Measurements from ENCODE around the gene SLC6A18.

The SLC6A18 gene

DNA sequence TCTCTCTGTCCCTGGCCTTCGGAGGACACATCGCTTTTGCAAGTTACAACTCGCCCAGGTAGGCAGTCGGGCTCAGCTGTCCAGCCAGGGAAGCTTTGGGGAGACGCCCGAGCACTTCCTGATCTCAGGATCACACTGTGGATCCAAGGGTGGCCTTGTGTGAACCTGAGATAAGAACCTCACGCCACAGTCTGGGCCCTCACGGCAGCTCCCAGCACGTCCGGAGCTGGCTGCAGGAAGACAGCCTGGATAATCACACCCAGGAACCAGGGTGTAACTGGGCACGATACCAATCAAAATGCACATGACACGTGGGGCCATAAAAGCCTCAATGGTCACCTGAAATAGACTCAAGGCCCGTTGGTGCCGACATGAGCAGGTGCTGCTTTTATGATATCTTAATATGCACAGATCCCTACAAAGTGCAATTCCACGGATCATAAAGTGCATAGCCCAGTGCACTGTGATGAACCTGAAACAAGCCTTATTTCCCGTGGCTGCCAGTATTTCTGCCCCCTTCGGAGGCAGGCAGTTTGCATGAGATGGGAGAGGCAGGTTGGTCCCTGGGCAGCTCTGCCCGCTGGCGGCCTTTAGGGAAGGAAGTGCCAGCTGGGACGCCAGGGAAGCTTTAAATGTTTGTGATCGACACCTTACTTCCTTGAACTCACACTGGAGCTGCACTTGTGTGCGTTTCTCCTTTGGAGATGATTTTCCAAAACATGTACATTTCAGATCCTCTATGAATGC, 14.5 kb downstream of the SLC6A18 start:
- DNase-seq: no peak

DNA sequence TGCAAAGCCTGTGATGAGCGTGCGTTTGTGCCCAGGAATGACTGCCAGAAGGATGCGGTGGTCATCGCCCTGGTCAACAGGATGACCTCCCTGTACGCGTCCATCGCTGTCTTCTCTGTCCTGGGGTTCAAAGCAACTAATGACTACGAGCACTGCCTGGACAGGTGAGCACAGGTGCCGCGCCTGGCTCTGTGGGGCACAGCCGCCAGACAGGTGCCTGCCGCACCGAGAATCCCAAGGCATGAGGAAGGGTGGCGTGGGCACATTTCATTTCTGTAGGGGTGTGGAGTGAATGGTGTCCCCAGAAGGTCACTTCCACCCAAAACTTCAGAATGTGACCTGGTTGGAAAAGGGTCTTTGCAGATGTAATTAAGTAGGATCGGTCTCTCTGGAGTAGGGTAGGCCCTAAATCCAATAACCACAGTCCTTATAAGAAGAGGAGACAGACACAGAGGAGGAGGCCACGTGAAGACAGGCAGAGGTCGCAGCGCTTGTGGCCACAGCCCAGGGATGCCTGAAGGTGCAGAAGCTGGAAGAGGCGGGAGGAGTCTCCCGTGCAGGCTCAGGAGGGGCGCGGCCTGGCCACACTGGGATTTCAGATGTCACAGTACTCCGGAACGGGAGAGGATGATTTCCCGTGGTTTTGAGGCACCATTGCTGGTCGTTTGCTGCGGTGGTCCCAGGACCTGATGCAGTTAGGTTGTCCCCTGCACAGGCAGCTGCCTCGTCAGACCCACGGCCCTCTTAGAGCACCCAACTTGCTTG, 15.5 kb downstream of the SLC6A18 start:
- DNase-seq: no peak

DNA sequence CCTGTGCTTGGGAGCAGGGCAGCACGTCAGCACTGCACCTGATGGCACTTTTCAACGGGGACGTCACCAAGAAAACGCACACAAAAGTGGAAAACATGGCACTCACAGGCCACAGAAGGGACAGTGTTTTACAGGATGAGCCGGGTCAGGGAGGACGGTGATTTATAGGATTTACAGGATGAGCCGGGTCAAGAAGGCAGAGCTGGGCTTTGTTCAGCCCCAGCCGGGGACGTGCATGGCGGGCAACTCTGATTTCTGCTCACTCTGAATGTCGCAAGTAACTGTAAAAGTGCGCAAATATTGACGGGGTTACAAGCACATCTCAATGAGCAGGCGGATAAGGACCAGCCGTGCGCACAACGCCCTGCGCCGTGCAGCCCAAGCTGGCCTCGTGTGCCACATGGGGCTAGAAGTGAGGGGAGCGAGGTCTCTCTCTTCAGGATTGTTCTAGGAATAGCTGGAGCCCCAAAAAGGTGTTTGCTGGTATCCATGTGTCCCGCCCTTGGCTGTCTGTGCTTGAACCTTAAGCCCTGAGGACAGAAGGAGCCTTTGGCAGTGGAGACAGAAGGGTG, 16.4 kb downstream of the SLC6A18 start:
- no peak for DNase-seq

DNA sequence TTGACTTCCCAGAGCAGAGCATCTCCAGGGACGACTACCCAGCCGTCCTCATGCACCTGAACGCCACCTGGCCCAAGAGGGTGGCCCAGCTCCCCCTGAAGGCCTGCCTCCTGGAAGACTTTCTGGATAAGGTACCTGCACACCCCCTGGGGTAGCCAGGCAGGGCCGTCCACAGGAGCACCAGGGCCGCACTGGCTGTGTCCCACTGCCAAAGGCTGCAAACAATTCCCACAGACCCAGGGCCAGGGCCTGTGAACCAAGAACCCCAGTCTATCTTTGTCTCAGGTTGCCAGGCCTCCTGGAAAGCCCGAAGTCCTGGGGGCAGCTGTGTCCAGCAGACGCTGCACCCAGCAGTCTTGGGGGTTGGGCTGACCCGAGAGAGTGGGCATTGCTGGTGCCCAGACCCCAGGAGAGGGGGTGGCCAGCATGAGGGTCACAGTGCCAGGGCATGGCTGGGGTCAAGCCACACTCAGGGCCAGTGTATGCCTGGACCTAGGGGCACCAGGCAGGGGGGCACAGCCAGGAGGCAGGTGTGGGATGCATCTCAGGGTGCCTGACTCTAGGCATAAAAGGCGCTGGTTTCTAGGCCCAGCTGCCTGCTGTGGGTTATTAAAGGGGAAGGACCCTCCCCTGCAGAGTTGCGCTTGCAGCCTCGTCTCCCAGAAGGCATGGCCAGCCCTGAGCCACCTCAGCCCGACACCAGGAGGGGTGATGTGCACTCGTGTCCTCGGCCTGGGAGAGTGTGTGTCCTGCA, 17.7 kb downstream of the SLC6A18 start:
- no peak for DNase-seq

DNA sequence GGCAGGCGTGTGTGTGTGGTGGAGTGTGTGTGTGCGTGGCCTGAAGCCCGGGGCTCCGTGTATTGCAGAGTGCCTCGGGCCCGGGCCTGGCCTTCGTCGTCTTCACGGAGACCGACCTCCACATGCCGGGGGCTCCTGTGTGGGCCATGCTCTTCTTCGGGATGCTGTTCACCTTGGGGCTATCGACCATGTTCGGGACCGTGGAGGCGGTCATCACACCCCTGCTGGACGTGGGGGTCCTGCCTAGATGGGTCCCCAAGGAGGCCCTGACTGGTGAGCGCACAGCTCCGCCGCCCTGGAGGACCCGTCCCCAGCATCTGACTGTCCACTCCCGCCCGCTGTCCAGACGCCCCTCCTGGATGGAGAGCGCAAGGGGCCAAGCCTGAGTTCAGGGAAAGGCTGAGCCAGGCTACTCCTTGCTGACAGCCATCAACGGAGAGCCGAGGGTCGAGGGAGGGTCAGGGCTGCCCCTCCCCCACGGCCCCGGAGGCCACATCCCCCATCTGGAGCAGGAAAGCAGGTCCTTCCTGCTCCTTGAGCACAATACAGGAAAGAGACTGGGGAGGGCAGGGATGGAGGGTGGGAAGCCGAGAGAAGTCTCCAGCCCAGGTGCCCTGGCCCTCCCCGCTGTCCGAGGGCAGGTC, 18.4 kb downstream of the SLC6A18 start:
- no peak for DNase-seq

DNA sequence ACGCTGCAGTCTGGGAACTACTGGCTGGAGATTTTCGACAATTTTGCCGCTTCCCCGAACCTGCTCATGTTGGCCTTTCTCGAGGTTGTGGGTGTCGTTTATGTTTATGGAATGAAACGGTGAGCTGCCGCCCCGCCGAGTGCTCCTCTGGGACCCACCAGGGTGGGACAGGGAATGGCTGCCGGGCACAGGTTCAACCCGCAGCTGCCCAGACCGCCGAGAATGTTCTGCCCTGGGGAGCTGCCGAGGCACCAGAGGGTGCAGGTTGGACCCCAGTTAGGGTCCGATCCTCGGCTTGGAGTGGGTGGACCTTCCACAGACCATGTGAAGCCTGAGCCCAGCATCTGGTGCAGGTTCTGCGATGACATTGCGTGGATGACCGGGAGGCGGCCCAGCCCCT, 19.1 kb downstream of the SLC6A18 start:
- no peak for DNase-seq

DNA sequence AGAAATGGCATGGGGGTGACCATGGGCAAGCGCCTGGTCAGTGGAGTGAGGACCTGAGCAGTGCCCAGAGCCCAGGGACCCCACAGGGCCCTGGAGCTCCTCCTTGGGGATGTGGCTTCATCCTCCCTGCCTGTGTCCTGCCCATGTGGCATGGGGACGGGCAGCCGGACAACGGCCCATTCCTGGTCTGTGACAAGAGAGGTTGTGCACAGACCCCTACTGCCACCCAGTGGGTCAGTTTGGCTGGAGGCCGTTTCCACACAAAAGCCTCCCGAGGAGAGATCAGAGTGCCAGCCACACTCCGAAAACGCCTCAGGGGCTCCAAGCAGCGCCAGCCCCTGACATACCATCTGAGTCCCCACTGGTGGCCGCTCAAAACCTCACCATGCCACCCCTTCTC, 19.8 kb downstream of the SLC6A18 start:
- no peak for DNase-seq

DNA sequence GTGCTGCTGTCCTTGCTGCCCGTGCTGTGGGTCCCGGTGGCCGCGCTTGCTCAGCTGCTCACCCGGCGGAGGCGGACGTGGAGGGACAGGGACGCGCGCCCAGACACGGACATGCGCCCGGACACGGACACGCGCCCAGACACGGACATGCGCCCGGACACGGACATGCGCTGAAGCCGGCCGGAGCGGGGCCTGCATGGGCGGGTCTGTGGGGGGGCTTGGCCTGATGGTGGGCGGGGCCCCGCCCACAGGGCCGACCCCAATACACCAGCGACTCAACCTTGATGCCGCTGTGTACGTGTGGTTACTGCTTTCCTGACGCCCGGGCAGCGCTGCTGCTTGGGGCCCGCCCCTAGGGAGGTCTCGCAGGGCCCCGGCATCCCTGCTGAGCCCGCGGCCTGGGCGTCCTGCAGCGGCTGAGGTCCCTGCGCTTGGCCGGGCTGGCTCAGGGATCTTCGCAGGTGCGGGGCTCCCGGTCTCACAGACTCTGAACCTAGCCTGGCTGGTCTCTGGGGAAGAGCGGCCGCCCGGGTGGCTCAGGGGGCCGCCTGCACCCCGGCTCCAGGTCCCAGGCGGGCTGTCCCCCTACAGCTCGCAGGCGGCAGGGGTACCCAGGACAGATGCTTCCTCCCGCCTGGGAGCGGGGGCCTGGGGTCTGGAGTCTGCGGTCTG, 20.9 kb downstream of the SLC6A18 start:
- DNase-seq: no peak

DNA sequence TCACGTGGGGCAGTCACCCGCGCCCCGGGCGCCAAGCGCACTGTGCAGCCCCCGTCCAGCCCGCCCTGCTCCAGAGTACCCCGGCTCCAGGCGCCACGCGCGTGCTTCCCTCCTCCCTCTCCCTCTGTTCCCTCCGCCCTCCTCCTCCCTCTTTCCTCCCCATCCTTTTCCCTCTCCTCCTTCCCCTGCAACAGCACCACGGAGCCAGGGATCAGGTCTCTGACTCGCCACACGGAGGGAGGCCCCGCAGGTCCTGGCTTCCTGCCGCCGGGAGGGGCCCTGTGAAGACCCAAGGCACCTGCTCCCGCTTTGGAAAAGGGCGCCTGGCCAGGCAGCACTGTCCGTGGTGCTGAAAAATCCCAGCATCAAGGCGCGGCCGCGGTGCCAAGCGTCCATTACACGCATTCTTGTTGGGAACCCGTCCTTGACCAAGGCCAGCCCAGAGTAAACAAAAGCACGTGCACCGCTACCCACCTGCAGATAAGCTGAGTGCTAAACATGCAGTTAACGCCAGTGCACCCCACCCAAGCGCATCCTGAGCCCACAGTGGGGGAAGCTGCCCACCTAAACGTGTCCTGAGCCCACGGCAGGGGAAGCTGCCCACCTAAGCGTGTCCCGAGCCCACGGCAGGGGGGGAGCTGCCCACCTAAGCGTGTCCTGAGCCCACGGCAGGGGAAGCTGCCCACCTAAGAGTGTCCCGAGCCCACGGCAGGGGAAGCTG, 21.7 kb downstream of the SLC6A18 start:
- DNase-seq: no peak

DNA sequence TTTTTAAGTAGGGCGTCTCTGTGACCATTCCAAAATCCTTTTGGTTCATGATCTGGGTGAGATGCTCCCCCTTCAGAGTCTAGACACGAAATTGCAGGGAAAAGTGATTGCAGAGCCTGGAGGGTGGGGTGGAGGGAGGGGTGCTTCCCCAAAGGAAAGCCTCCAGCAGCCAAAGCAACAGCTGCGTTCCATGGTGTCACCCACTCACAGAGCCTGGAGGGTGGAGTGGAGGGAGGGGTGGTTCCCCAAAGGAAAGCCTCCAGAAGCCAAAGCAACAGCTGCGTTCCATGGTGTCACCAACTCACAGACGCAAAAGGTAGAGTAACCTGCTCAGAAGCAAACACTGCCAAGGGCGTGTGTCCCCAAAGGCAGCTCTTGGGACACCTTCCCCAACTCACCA, 22.6 kb downstream of the SLC6A18 start:
- DNase-seq: no peak

DNA sequence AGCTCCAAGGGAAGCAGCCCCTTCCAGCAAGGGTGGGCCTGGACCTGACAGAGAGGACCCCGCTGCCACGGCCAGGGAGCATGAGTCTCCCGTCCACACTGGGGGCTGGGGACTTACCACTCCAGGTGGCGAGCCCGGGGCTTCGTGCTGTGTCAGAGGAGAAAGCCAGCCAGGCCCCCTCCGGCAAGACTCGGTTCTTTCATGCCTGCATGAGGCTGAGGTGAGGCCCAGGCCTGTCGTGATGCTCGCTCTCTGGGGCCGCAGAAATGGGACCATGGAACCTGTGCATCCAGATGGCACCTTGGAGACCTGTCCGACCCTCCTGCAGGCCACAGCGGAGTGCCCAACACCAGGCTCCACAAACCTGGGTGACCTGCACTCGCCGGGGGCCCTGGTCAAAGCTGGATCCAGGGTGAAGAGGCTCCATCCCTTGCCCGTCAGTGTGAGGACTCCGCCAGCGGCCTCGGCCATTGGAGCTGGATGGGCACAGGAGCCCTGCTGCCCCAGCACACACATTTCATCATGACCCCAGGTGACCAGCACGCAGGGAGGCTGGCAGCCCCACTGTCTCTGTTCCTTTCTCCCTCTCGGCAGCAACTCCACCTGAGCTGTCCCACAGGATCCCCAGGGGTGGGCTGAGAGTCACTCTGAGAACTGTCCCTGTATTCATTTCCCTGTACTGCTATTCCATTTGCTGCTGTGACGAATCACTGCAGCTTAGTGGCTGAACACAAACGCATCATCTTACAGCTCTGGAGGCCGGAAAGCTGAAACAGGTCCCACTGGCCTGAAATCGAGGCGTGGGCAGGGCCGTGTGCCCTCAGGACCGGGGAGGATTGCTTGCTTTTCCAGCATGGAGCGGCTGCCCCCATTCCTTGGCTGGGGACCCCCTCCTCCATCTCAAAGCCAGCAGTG, 24.4 kb downstream of the SLC6A18 start:
- no peak for DNase-seq

DNA sequence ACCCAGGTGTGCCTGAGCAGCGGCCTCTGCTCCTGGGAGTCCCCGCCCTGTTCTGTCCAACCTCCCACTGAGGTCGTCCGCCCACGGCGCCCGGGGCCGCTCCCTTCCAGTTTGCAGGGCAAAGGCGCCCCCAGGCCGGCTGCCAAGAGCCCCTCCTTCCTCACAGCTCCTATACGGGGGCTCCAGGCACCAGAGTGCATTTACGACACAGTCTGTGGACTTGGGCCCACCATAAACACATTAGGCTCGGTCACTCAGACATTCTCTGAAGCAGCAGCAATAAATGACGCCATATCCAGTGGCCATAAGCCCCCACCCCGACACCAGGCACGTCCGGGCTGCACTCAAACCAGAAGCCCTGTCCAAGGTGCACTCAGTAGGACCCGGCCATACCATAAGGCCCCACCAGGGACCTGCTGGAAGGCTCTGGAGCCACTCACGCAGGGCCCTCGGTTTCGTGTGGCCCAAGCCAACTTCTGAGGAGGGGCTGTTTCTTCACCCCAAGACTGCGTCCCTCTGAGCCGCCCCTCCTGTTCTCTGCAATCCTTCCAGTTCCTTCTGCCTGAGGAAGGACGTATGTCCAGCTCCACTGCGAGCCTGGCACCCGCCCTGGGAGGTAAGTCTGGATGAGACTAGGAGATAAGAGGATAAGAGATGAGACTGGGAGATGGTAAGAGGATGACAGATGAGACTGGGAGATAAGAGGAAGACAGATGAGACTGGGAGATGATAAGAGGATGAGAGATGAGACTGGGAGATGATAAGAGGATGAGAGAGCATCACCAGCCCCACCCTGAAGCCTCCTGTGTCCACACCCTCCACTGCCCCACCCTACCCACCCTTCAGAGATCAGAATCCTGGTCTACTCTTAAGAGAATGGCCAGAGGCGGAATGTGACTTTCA, 26.7 kb downstream of the SLC6A18 start:
- DNase-seq: no peak

DNA sequence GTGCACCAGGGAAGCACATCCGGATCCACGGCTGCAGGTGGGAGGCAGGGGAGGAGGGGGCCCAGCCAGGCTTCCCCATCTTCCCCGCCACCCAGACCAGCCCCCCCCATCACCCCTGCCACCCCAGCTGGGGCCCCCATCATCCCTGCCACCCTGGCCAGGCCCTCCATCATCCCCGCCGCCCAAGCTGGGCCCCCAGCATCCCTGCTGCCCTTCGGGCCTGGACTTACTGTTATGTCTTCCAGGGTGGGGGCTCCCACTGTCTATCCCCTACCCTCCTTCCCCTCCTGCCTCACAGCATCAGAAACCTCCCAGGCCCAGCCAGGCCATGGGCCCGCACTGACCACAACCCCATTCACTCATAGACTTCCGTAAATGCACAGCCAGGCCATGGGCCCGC, 27.5 kb downstream of the SLC6A18 start:
- no peak for DNase-seq

DNA sequence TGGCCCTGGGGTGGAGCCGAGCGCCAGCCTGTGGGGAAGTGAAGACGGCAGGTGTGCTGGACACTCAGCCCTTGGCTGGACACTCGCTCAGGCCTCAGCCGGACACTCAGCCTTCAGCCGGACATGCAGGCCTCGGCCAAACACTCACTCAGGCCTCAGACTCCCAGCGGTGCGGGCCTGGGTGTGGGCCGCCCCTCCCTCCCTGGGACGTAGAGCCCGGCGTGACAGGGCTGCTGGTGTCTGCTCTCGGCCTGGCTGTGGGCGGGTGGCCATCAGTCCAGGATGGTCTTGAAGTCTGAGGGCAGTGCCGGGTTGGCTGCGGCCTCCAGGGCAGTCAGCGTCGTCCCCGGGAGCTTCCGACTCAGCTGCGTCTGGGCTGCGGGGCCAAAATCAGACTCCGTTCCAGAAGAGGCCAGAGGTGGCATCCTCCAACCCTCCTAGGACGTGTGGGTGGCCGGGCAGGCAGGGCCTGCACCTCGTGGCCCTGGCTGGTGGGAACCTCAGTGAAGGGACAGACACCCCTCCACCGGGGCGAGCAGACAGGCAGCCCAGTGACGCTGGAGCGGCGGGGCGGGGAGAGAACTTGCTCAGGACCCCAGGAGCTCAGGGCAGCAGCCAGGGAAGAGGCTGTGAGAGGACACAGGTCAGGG, 28.4 kb downstream of the SLC6A18 start:
- DNase-seq: no peak

DNA sequence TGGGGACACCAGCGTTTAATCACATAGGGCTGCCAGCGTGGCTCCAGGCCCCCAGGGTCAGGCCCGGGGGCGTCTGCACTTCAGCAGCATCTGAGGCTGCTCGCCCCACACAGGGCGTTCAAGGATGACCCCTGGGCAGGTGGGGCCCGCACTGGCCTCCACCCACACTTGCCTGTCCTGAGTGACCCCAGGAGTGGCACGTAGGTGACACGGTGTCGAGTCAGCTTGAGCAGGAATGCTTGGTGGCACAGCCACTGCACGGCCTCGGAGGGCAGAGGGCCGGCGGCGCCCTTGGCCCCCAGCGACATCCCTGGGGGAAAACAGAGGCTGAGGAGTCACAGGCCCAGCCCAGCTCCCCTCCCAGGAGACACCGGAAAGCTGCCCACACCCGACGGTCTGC, 29.0 kb downstream of the SLC6A18 start:
- DNase-seq: no peak

DNA sequence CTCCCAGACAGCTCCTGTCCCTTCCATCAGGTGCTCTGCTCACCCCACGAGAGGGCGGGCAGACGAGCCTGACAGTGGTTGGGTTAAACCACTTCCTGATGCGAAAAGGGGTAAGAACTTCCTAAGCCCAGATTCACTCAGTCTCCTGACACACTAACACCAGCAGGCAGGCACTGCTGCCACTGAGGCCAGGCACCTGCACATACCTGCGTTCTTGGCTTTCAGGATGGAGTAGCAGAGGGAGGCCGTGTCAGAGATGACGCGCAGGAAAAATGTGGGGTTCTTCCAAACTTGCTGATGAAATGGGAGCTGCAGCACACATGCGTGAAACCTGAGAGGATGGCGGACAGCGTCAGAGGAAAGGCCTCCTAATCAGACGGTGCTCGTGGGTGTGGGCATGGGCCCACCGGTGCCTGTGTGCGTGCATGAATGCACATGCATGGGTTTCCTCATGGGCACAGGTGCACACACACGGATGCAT, 29.9 kb downstream of the SLC6A18 start:
- no peak for DNase-seq

DNA sequence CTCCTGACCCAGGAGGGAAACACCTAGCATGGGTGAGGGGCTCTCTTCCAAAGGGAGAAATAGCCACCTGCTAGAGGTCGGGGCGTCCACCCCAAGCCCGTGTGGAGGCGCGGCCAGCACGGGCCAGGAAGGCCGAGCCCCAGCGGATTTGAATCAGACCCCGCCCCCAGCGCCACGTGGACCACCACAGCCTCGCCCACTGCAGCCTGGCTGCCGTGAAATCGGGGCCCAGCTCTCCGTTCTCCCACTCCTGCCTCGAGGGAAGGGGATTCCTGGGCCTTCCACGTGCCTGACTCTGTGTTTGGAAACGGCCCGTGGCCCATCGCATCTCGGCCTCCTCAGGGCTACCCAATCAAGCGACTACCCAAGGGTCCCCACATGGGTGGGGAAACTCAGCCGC, 31.6 kb downstream of the SLC6A18 start:
- no peak for DNase-seq

DNA sequence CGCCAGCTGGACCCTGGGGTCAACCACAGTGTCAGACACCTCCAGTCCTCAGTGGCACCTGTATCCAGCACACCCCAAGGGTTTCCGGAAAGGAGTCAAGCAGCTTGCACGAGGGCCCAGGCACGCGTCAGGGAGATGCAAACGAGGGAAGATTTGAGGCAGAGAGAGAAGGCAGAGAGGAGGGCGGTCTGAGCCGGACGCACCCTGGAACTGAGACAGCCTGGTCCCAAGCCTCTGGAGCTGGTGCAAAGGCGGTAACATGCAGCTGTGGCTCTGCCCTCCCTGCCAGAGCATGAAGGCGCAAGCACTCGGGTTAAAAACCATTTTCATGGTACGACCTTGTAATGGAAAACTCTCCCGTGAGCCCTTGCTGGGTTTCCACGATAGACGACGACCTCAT, 32.2 kb downstream of the SLC6A18 start:
- no peak for DNase-seq

DNA sequence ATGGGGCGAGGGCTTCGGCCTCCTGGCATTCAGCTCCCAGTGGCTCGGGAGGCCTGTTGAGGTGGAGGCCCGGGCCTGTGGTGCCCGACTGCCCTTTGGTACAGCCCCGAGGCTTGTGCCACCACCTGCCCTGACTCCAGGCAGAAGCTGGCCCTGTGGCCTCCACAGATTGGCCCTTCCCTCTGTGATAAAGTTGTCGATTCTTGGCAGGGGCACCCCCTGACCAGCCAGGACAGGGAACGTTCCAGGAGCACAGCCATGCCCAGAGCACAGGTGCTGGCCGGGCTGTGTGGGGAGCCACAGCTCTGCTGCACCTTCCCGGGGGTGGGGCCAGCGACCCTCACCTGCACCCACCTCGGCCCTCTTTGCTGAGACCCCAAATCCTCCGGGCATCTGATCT, 32.7 kb downstream of the SLC6A18 start:
- DNase-seq: no peak

Data from inflammatory macrophage treated with lipopolysaccharide for 4 hours (primary cell).